A673 (cell line): ENCODE results near the gene CFI. TPM values are rescaled to one million over a fixed set of nuclear protein-coding genes. Genes with fewer than 3 reads are reported as not detected.

ENCODE experiments used
- BruUV-seq: library from RNA; stranded (reverse); fragments of 400-500 nt; replicated peaks from 2 replicates; lab custom pipeline; 2021; lab: Mats Ljungman, UMichigan
- CTCF ChIA-PET: fragments of 300-600 bp; sonication (Branson Sonifier 250); formaldehyde crosslinking; loops from one replicate; lab custom pipeline; 2022; ENCODE audit warnings: antibody characterized with exemption; lab: Charles Lee
- POLR2A ChIA-PET: fragments of 300-600 bp; sonication (Branson Sonifier 250); formaldehyde crosslinking; loops from one replicate; lab custom pipeline; 2022; ENCODE audit warnings: antibody characterized with exemption; ENCODE audit not compliant: low non-redundant PET; lab: Charles Lee
- DNase-seq: peaks from one replicate; pipeline ENCODE4 v3.0.0-alpha.2; 2015; ENCODE audit warnings: low spot score
- H3K27ac ChIP-seq: fragments of 200-600 bp; sonication (generic); 2 replicates; pipeline ENCODE4 v1.5.1; 2016; ENCODE audit warnings: mixed run types, low read depth, mild to moderate bottlenecking, mixed read lengths, antibody characterized with exemption, low read length; ENCODE audit not compliant: poor library complexity, severe bottlenecking
- H3K27me3 ChIP-seq: fragments of 200-600 bp; sonication (generic); replicated peaks from 2 replicates; pipeline ENCODE4 v1.6.1; 2017; ENCODE audit warnings: mixed run types, low read depth, mild to moderate bottlenecking, mixed read lengths, antibody characterized with exemption, low read length; ENCODE audit not compliant: insufficient read depth, poor library complexity
- H3K36me3 ChIP-seq: fragments of 200-600 bp; sonication (generic); 2 replicates; pipeline ENCODE4 v1.6.1; 2016; ENCODE audit warnings: mixed run types, mild to moderate bottlenecking, mixed read lengths, antibody characterized with exemption, low read length; ENCODE audit not compliant: insufficient read depth, poor library complexity, severe bottlenecking
- H3K4me1 ChIP-seq: fragments of 200-600 bp; sonication (generic); 2 replicates; pipeline ENCODE4 v1.6.1; 2017; ENCODE audit warnings: mixed run types, mild to moderate bottlenecking, mixed read lengths, antibody characterized with exemption, low read length; ENCODE audit not compliant: insufficient read depth, poor library complexity, severe bottlenecking
- H3K4me3 ChIP-seq: fragments of 200-600 bp; sonication (generic); 2 replicates; pipeline ENCODE4 v1.5.1; 2016; ENCODE audit warnings: low read depth, mixed run types, mild to moderate bottlenecking, mixed read lengths, low read length; ENCODE audit not compliant: poor library complexity, severe bottlenecking
- H3K9me3 ChIP-seq: fragments of 200-600 bp; sonication (generic); 2 replicates; pipeline ENCODE4 v1.6.1; 2016; ENCODE audit warnings: mixed run types, low read depth, mild to moderate bottlenecking, mixed read lengths, antibody characterized with exemption, low read length; ENCODE audit not compliant: poor library complexity, severe bottlenecking
- EZH2 ChIP-seq: fragments of 200-600 bp; sonication (generic); IDR thresholded peaks from 2 replicates; pipeline ENCODE4 v1.6.1; 2017; ENCODE audit warnings: borderline replicate concordance, low read depth, mild to moderate bottlenecking, mixed read lengths, antibody characterized with exemption, low read length; ENCODE audit not compliant: poor library complexity, severe bottlenecking
- intact Hi-C: fragments of 100-400 bp; cut with micrococcal nuclease; formaldehyde crosslinking; loops from one replicate; pipeline ENCODE4 v1.10.0; 2022; ENCODE audit not compliant: unreplicated experiment
- total RNA-seq: library from RNA; stranded (reverse); gene quantifications from 2 replicates; pipeline ENCODE4 v1.2.3, GENCODE V29; 2021
- TF ChIP-seq, protein P1 (sequence below): fragments of 300-800, 200-600 bp; sonication (generic); conservative IDR thresholded peaks from 2 replicates; pipeline ENCODE4 v1.5.1; 2017; ENCODE audit warnings: low read depth, mild to moderate bottlenecking, antibody characterized with exemption, low read length, moderate library complexity, mixed read lengths

CFI gene
- total RNA-seq, 1 experiment from 2014 or later: 0.86 TPM

DNA sequence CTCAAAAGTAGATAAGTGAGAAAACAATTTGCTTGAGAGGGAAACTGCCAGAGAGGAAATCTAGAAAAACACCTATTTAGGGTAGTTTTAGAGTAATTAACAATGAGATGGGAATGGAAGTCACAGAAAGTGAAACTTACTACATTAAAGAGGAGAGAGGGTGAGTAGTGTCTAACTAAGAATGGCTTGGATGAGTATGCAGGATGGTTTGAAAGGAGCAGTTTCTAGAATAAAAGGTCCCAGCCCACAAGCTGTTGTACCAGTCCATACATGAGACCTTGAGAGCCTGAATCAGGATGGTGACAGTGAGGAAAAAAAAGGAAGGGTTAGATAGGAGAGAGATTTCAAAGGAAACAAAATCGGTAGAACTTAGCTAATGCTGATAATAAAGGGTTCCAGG lies 15.1 kb upstream of the CFI start:
- no TSS peak for BruUV-seq
- TF ChIP-seq EZH2: no peak
- H3K4me3 ChIP-seq: peak overlapping the region; percentile 65
- intact Hi-C loops: loop anchor here (5.0 kb wide), 2 partner anchors 115 to 160 kb away; partner anchors contain the start of gene CASP6
- peaks cover 48% of the 10 kb centered on the region for H3K36me3 ChIP-seq
- H3K27me3 ChIP-seq: no peaks in the 10 kb centered on the region
- H3K9me3 ChIP-seq: no peaks in the 10 kb centered on the region
- ChIA-PET POLR2A (no interaction called here), CTCF (no interaction called here)
- H3K27ac ChIP-seq: peak overlapping the region; percentile 88
- no peak for DNase-seq
- peaks cover 15% of the 10 kb centered on the region for H3K4me1 ChIP-seq

DNA sequence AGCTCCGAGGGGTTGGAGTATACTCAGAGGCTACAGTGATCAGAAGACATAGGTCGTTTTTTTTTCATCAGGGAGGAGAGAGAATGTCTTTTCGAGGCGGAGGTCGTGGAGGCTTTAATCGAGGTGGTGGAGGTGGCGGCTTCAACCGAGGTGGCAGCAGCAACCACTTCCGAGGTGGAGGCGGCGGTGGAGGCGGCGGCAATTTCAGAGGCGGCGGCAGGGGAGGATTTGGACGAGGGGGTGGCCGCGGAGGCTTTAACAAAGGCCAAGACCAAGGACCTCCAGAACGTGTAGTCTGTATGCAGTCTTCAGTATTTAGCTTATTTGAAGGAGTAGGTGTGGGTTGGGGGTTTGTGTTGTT lies 14.3 kb upstream of the CFI start:
- H3K4me1 ChIP-seq: peaks cover 15% of the 10 kb centered on the region
- peak overlapping the region; percentile 88 for H3K27ac ChIP-seq
- BruUV-seq: no TSS peak
- POLR2A ChIA-PET: no interaction called here
- CTCF ChIA-PET: no interaction called here
- H3K4me3 ChIP-seq: peak overlapping the region; percentile 65
- H3K36me3 ChIP-seq: peaks cover 41% of the 10 kb centered on the region
- H3K9me3 ChIP-seq: no peaks in the 10 kb centered on the region
- intact Hi-C loops: loop anchor here (5.0 kb wide), 2 partner anchors 114 to 161 kb away; partner anchors contain the start of gene CASP6
- no peak for TF ChIP-seq EZH2
- TF ChIP-seq, protein P1, sequence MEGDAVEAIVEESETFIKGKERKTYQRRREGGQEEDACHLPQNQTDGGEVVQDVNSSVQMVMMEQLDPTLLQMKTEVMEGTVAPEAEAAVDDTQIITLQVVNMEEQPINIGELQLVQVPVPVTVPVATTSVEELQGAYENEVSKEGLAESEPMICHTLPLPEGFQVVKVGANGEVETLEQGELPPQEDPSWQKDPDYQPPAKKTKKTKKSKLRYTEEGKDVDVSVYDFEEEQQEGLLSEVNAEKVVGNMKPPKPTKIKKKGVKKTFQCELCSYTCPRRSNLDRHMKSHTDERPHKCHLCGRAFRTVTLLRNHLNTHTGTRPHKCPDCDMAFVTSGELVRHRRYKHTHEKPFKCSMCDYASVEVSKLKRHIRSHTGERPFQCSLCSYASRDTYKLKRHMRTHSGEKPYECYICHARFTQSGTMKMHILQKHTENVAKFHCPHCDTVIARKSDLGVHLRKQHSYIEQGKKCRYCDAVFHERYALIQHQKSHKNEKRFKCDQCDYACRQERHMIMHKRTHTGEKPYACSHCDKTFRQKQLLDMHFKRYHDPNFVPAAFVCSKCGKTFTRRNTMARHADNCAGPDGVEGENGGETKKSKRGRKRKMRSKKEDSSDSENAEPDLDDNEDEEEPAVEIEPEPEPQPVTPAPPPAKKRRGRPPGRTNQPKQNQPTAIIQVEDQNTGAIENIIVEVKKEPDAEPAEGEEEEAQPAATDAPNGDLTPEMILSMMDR: no peak
- no peak for DNase-seq
- no peaks in the 10 kb centered on the region for H3K27me3 ChIP-seq

DNA sequence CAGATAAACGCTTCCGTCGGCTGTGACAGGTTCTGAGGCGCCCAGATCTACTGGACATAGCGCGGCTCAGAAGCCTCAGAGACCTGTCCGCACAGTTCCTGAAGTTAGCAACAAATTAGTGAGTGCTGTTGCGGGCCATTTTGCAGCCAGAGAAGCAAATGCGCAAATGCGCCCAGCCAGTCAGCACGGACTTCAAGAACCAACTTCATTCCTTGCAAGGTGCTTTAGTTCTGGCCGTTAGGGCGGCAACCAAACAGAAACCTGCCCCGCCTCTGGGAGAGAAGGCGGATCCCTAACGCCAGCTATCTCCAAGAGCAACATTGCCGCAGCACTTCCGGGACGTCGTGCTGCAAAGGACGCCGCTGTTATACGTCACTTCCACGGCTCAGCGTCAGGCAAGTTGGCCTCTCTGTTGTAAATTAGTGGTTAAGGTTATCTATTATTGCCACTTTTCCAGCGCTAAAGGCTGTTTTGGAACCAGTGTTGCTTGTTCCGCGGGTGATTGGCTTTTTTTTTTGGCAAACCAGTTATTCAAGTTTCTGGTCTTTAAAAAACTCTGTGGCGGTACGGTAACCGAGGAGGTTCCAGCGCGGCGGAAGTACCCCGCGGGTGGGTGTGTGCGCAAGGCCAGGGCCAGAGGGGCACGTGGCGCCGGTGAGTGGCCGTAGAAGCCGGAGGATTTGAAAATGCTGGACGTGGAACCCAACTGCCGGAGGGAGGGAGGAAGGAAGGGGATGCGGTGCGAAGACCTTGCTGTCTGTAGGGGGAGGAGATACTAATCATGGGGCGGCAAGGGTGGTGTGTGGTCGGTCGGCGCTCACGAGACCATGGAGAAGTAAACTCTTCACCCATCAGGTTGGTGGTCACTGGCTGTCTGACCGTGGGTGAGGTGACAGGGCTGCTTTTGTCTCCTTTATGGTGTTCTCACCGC lies 13.6 kb upstream of the CFI start, which contains the start of gene GAR1:
Gene GAR1, plus strand, starts transcription at position 612 of the 931 bp plus-strand sequence. CDS start 403 bp downstream, outside the sequence.
- H3K27ac ChIP-seq: peak within 1 kb of the TSS; percentile 88
- no peak for TF ChIP-seq EZH2
- TF ChIP-seq, protein P1: no peak
- POLR2A ChIA-PET: interaction anchor here (0.5 to 0.6 kb wide), 3 partner anchors 13 to 435 kb away, joined by 3 to 4 read pairs (median 3); no protein-coding TSS in a partner anchor
- BruUV-seq: TSS peak; percentile 64
- peak; percentile 97 for DNase-seq
- H3K4me1 ChIP-seq: peaks cover 10% of the 10 kb centered on the region
- H3K36me3 ChIP-seq: peaks cover 35% of the 10 kb centered on the region
- peak within 1 kb of the TSS; percentile 65 for H3K4me3 ChIP-seq
- intact Hi-C loops: loop anchor here (5.0 kb wide), 2 partner anchors 113 to 162 kb away; partner anchors contain the start of gene CASP6
- H3K9me3 ChIP-seq: no peaks in the 10 kb centered on the region
- H3K27me3 ChIP-seq: no peaks in the 10 kb centered on the region
- CTCF ChIA-PET: interaction anchor here (1.0 kb wide), 1 partner anchor 11 kb away, joined by 5 read pairs; no protein-coding TSS in a partner anchor
